Caco-2 (cell line): Measurements from ENCODE around the gene COL11A2. TPM values are rescaled to one million over a fixed set of nuclear protein-coding genes. Genes with fewer than 3 reads are reported as not detected.

ENCODE experiments used
- BruUV-seq: library from RNA; stranded (reverse); fragments of 400-500 nt; replicated peaks from 2 replicates; lab custom pipeline; 2021; lab: Mats Ljungman, UMichigan
- CTCF ChIA-PET: fragments of 300-600 bp; sonication (Branson Sonifier 250); formaldehyde crosslinking; loops from one replicate; lab custom pipeline; 2022; ENCODE audit warnings: antibody characterized with exemption; lab: Charles Lee
- POLR2A ChIA-PET: fragments of 300-600 bp; sonication (Branson Sonifier 250); formaldehyde crosslinking; loops from one replicate; lab custom pipeline; 2022; ENCODE audit warnings: antibody characterized with exemption; lab: Charles Lee
- DNase-seq, 2 experiments: peaks; one replicate each; pipeline versions ENCODE4 v3.0.0 to v3.0.0-alpha.2; 2020 to 2022
- H3K27me3 ChIP-seq: replicated peaks from 2 replicates; pipeline ENCODE4 v1.6.0; 2011; ENCODE audit warnings: low read length; ENCODE audit not compliant: control insufficient read depth, insufficient read depth
- H3K36me3 ChIP-seq: 2 replicates; pipeline ENCODE4 v1.5.1; 2011; ENCODE audit warnings: low read length; ENCODE audit not compliant: control insufficient read depth, insufficient read depth
- H3K4me1 ChIP-seq: fragments of 250-450 bp; sonication (Bioruptor Pico); 2 replicates; pipeline ENCODE4 v1.5.1; 2020; ENCODE audit warnings: mild to moderate bottlenecking
- H3K4me3 ChIP-seq: 2 replicates; pipeline ENCODE4 v1.5.1; 2011; ENCODE audit warnings: low read depth, mild to moderate bottlenecking, control low read depth, low read length
- H3K9me3 ChIP-seq: fragments of 250-450 bp; sonication (Bioruptor Pico); 2 replicates; pipeline ENCODE4 v1.5.1; 2020; ENCODE audit warnings: mild to moderate bottlenecking, moderate library complexity
- H3K27ac Mint-ChIP-seq: one replicate; pipeline ENCODE4 v1.8.0; 2022; ENCODE audit warnings: mixed read lengths; ENCODE audit not compliant: unreplicated experiment
- H3K27me3 Mint-ChIP-seq: one replicate; pipeline ENCODE4 v1.8.0; 2022; ENCODE audit warnings: mixed read lengths; ENCODE audit not compliant: insufficient read depth, unreplicated experiment
- H3K36me3 Mint-ChIP-seq: one replicate; pipeline ENCODE4 v1.8.0; 2022; ENCODE audit warnings: mild to moderate bottlenecking, mixed read lengths; ENCODE audit not compliant: insufficient read depth, unreplicated experiment
- H3K4me1 Mint-ChIP-seq: one replicate; pipeline ENCODE4 v1.8.0; 2022; ENCODE audit warnings: low read depth, mixed read lengths; ENCODE audit not compliant: unreplicated experiment
- H3K4me3 Mint-ChIP-seq: one replicate; pipeline ENCODE4 v1.8.0; 2022; ENCODE audit warnings: mild to moderate bottlenecking, moderate library complexity, mixed read lengths; ENCODE audit not compliant: unreplicated experiment
- H3K9me3 Mint-ChIP-seq: one replicate; pipeline ENCODE4 v1.8.0; 2022; ENCODE audit warnings: mixed read lengths; ENCODE audit not compliant: unreplicated experiment
- CTCF ChIP-seq, 2 experiments: fragments of 200-600 bp in 1 of 2; IDR thresholded peaks; 1 replicate in 1 of 2; 2 replicates in 1 of 2; pipeline versions ENCODE4 v1.5.1 to v1.8.0; 2011 to 2022; ENCODE audit warnings: antibody characterized with exemption in 1 of 2, control low read depth in 1 of 2, inconsistent platforms in 1 of 2, low read depth in 1 of 2, low read length in 1 of 2, mild to moderate bottlenecking in 1 of 2, moderate library complexity in 1 of 2; ENCODE audit not compliant: insufficient read depth in 1 of 2, severe bottlenecking in 1 of 2, unreplicated experiment in 1 of 2
- intact Hi-C: fragments of 100-400 bp; cut with micrococcal nuclease; formaldehyde crosslinking; loops from one replicate; pipeline ENCODE4 v1.10.0; 2022; ENCODE audit not compliant: unreplicated experiment
- total RNA-seq: library from RNA; stranded (reverse); gene quantifications from 2 replicates; pipeline ENCODE4 v1.2.3, GENCODE V29; 2022

COL11A2 gene
- total RNA-seq, 1 experiment from 2014 or later: 1.3 TPM

DNA sequence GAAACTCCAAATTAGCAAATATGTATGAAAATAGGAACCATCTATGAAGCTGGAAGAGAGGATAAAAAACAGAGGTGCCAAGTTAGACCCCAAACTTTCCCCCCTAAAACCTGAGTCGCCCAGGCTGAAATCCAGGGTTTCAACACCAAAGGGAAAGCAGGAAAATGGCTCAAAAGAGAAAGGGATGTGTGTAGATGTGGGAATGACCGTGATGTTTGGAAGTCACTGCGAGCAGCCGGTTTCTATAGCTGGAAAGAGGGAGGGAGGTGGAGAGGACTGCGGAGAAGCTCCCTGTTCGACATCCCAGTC, 20.5 kb upstream of the COL11A2 start:
- CTCF ChIA-PET: interaction anchor here (0.6 to 0.8 kb wide), 2 partner anchors 35 to 247 kb away, joined by 3 to 4 read pairs; no protein-coding TSS in a partner anchor
- DNase-seq: no peak

GRCh38 chr6:33211666-33212422, 19.6 kb upstream of the COL11A2 start:
- Mint-ChIP-seq H3K36me3 (peaks cover 36% of the 10 kb centered on the region), H3K27me3 (peaks cover 12% of the 10 kb centered on the region), H3K27ac (no peak overlapping the region), H3K4me1 (peaks cover 21% of the 10 kb centered on the region), H3K9me3 (no peaks in the 10 kb centered on the region), H3K4me3 (no peak overlapping the region)
- intact Hi-C loops: no loop called here
- no TSS peak for BruUV-seq
- no peak for TF ChIP-seq CTCF (IDR thresholded peaks at IDR 0.05; ENCODE audit: insufficient read depth in 1 of 2, low read depth in 1 of 2, low read length in 1 of 2, severe bottlenecking in 1 of 2, unreplicated experiment in 1 of 2)
- peaks cover 4% of the 10 kb centered on the region; the same call in 1 of the 2 replicates for H3K36me3 ChIP-seq
- ChIA-PET CTCF (no interaction called here), POLR2A (interaction anchor here (0.6 kb wide), 1 partner anchor 12 kb away, joined by 7 read pairs; no protein-coding TSS in a partner anchor)
- DNase-seq: no peak
- no peaks in the 10 kb centered on the region for H3K9me3 ChIP-seq
- H3K27me3 ChIP-seq: no peaks in the 10 kb centered on the region
- H3K4me3 ChIP-seq: no peak overlapping the region
- 0 out of 2 replicates have a peak, but pooled peaks cover 4% of the 10 kb centered on the region for H3K4me1 ChIP-seq

More for the DNA sequence above, 20.5 kb upstream of the COL11A2 start:
- H3K27me3 Mint-ChIP-seq: peaks cover 12% of the 10 kb centered on the region
- BruUV-seq: no TSS peak
- H3K27me3 ChIP-seq: no peaks in the 10 kb centered on the region
- intact Hi-C loops: no loop called here
- no peak overlapping the region for H3K27ac Mint-ChIP-seq
- peaks cover 21% of the 10 kb centered on the region for H3K4me1 Mint-ChIP-seq
- H3K9me3 ChIP-seq: no peaks in the 10 kb centered on the region
- POLR2A ChIA-PET: no interaction called here
- TF ChIP-seq CTCF (IDR thresholded peaks at IDR 0.05; ENCODE audit: insufficient read depth in 1 of 2, low read depth in 1 of 2, low read length in 1 of 2, severe bottlenecking in 1 of 2, unreplicated experiment in 1 of 2): no peak
- peaks cover 32% of the 10 kb centered on the region for H3K36me3 Mint-ChIP-seq
- H3K4me1 ChIP-seq: 0 out of 2 replicates have a peak, but pooled peaks cover 4% of the 10 kb centered on the region
- peak overlapping the region; percentile 26 for H3K4me3 ChIP-seq
- H3K4me3 Mint-ChIP-seq: peak overlapping the region; percentile 72
- no peaks in the 10 kb centered on the region for H3K9me3 Mint-ChIP-seq
- H3K36me3 ChIP-seq: peaks cover 4% of the 10 kb centered on the region; the same call in 1 of the 2 replicates

DNA sequence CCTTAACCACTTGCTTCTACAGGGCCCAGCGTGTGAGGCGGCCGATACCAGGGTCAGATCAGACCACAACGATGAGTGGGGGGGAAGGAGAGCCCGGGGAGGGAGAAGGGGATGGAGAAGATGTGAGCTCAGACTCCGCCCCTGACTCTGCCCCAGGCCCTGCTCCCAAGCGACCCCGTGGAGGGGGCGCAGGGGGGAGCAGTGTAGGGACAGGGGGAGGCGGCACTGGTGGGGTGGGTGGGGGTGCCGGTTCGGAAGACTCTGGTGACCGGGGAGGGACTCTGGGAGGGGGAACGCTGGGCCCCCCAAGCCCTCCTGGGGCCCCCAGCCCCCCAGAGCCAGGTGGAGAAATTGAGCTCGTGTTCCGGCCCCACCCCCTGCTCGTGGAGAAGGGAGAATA, 18.9 kb upstream of the COL11A2 start:
- BruUV-seq: no TSS peak
- Histone ChIP-seq H3K4me3 (no peak overlapping the region), H3K4me1 (0 out of 2 replicates have a peak, but pooled peaks cover 4% of the 10 kb centered on the region), H3K9me3 (no peaks in the 10 kb centered on the region), H3K27me3 (no peaks in the 10 kb centered on the region), H3K36me3 (peaks cover 4% of the 10 kb centered on the region; the same call in 1 of the 2 replicates)
- POLR2A ChIA-PET: no interaction called here
- no peaks in the 10 kb centered on the region for H3K9me3 Mint-ChIP-seq
- CTCF ChIA-PET: interaction anchor here (0.7 kb wide), 1 partner anchor 39 kb away, joined by 4 read pairs; no protein-coding TSS in a partner anchor
- H3K4me1 Mint-ChIP-seq: peaks cover 25% of the 10 kb centered on the region
- DNase-seq: no peak
- peaks cover 12% of the 10 kb centered on the region for H3K27me3 Mint-ChIP-seq
- intact Hi-C loops: no loop called here
- no peak overlapping the region for H3K27ac Mint-ChIP-seq
- H3K4me3 Mint-ChIP-seq: no peak overlapping the region
- TF ChIP-seq CTCF (IDR thresholded peaks at IDR 0.05; ENCODE audit: insufficient read depth in 1 of 2, low read depth in 1 of 2, low read length in 1 of 2, severe bottlenecking in 1 of 2, unreplicated experiment in 1 of 2): no peak
- peaks cover 39% of the 10 kb centered on the region for H3K36me3 Mint-ChIP-seq
